Fibroblast of skin of scalp (primary cell): ENCODE data around the gene HOMER1.

Experiments
- DNase-seq: peaks from one replicate; pipeline ENCODE4 v3.0.0-alpha.2; 2013

The HOMER1 gene

DNA sequence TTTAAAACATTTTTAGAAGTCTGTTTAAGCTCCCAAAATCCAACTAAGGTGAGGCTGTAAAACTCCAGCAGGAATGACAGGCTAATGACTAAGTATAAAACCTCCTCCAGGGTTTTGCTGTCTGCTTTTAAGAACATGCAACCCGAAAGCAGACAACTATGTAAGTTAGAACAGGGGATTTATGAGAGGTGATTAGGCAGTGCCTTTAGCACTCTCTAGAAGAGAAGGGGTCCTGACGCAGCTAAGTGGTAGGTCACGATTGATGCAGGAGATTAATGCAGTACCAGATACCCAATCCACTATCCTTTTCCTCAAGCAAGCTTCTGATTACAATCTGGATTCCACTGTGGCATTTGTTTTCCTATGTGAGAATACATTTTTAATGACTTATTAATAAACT is 25.9 kb downstream of the HOMER1 start:
- DNase-seq: no peak

DNA sequence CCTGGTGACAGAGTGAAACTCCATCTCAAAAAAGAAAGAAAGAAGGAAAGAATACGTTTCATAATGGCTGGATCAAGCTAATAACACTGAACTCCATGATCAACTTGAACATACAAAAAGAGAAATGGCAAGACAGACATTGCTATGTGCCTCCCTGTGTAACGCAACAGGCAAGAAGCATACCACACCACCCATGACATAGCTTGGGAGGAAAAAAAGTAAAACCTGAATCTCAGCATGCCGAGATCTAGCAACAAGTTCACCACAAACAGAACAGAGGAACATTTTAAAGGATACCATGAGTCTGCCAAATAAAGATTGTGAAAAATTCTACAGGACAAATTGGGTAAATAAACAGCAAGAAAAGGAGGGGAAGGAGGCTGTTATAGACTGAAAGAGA is 26.7 kb downstream of the HOMER1 start:
- DNase-seq: no peak

GRCh38 chr5:79486116-79486515 is 27.8 kb downstream of the HOMER1 start:
- no peak for DNase-seq

- no peak for DNase-seq
Observed at GRCh38 chr5:79484731-79485130, 29.2 kb downstream of the HOMER1 start.

DNA sequence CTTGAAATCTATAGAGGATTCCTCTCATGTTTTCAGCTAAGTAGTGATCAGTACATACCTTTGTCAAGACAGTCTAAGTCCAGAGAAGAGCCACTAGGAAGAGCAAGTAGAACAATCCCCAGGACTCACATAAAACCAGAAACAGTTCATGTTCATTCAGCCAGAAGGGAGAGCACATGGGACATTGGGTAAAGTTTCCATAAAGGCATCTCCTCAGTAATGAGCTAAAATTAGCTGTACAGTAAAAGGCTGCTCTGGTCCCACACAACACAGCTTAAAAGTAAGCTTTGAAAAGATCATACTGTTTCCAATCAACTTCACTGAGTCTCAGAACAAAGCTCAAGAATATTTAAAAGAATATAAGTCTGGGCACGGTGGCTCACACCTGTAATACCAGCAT is 32.4 kb downstream of the HOMER1 start:
- DNase-seq: no peak

- DNase-seq: no peak
Observed at GRCh38 chr5:79480991-79481390, 32.9 kb downstream of the HOMER1 start.

DNA sequence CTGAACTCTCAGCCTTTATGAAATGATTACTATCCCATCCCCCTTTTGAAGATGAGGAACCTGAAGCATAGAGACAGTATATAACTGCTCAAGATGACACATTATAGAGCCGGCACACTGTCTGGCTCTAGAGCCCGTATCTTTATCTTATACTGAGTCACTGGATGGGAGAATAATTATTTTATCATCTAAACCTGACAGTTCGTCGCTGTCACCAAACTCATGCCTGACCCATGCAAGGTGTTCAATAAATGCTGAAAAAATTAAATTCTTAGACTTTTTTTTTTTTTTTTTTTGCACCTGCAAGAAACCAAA is 38.8 kb downstream of the HOMER1 start:
- no peak for DNase-seq

- DNase-seq: no peak
Observed at GRCh38 chr5:79474367-79475151, 39.4 kb downstream of the HOMER1 start.

GRCh38 chr5:79471556-79471955 is 42.4 kb downstream of the HOMER1 start:
- no peak for DNase-seq

DNA sequence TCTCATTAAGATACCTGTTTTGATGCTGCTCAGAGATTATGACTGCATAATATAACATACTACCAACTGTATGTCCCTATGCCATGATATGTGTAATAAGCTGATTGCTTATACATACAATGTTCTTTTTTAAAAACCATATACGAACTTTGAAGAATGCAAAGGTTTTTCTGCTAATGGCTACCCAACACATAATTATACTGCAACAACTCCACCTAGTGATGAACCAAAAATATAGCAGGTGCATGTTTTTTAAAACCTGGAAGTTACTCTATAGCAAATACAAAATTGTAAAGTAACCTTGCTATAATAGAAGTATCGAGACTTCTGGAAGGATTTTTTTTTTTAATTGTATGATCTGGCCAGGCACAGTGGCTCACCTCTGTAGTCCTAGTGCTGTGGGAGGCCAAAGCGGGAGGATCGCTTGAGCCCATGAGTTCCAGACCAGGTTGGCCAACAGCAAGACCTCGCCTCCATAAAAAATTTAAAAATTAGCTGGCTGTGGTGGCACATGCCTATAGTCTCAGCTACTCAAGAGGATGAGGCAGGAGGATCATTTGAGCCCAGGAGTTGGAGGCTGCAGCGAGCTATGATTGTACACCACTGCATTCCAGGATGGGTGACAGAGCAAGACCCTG is 49.1 kb downstream of the HOMER1 start:
- DNase-seq: peak; percentile 39

- no peak for DNase-seq
Observed at GRCh38 chr5:79464278-79464677, 49.7 kb downstream of the HOMER1 start.

- DNase-seq: no peak
Observed at GRCh38 chr5:79459626-79460025, 54.3 kb downstream of the HOMER1 start.

DNA sequence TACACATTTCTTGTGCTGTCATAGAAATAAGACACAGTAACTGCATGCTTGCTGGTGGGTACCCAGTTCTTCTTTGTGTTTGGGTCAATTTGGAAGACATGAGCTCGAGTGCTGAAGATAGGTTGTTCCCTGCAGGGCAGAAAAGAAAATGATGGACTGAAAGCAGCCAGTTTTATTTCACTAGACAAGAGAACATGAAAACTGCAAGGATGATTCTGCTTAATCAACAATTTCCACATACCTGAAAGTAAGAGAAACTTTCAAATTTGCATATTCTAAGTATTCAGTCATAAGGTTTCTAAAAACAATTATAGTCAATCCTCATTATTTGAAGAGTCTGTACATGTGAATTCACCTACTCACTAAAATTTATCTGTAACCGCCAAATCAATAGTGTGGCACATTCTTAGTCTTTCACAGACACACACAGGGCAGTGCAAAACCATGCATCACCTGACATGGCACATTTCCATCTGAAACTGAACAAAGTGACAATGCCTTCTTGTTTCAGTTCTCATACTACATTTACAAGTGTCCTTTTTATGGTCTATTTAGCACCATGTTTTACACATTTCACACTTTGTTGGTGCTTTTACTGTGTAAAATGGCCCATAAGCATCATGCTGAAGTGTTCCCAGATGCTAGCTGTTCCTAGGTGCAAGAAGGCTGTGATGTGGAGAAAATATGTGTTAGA is 56.9 kb downstream of the HOMER1 start:
- DNase-seq: no peak

GRCh38 chr5:79456400-79456799 is 57.5 kb downstream of the HOMER1 start:
- peak; percentile 20 for DNase-seq

- peak; percentile 9 for DNase-seq
Observed at GRCh38 chr5:79454043-79454442, 59.9 kb downstream of the HOMER1 start.

DNA sequence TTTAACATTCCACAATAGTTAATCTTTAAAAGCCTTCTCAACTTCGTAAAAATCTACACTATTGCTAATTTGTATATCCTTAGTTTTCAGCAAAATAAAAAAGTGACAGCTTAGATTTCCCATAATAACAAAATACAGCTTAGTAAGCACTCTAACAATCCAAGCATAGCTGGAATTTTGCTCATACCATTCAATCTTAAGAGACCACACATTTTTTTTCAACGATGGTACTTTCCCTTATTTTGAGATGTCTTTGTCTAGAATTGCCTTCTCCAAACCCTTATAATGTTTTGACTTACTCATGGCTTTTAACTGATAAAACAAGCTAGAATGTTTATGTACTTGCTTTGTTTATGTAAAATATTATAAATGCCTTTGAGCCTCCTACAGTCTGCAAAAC is 65.6 kb downstream of the HOMER1 start:
- DNase-seq: peak; percentile 74

DNA sequence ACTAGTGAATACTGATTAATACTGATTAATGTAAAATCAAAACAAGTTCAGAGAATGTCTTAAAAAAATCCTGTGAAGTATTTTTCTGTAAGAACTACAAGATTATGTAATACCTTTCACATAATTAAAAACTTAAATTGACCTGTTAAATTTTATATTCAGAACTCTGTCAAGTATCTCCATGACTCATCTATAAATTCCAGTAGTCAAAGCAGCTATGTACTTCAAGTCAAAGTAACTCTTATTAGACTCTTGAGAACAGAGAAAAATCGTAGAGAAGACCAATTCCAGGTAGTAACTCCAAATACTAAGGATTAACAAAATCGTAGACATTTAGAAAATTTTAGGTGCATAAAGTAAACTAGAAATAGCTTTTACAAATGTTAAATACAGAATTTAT is 77.1 kb downstream of the HOMER1 start:
- peak; percentile 28 for DNase-seq

DNA sequence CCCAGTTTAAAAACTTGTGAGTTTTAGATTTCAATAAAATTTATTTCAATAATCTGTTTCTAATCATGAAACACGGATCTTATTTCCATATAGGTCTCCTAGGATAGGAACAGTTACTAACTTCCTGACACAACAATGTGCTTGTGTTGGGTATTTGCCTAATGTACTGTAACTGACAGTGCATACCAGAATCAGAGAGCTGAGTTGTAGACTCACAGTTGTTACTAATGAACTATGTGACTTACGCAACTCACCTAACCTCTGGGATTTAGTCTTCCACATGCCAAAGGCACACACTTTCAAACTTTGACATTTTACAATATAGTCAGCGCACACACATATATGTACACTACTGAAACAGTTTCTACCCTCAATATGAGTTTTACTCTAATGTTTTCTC is 77.7 kb downstream of the HOMER1 start:
- peak; percentile 85 for DNase-seq

- no peak for DNase-seq
Observed at GRCh38 chr5:79430196-79430595, 83.7 kb downstream of the HOMER1 start.

DNA sequence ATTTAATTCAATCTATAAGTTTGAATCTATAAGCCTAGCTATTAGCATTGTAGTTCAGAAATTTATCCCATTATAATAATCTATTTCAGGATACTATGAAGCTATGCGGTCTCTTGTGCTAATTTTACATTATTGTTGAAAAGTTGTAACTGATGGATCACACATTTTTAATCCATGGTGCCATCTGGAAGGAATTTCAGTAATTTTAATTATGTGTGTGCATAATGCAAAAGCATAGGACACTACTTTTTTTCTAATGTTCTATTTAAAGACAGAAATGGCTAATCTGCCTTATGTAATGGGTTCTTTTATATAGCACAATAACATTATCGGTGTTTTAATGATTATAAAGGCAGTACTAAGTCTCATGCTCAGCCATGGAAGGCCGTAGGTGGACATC is 90.6 kb downstream of the HOMER1 start:
- peak; percentile 58 for DNase-seq

GRCh38 chr5:79420248-79420647 is 93.7 kb downstream of the HOMER1 start:
- no peak for DNase-seq

DNA sequence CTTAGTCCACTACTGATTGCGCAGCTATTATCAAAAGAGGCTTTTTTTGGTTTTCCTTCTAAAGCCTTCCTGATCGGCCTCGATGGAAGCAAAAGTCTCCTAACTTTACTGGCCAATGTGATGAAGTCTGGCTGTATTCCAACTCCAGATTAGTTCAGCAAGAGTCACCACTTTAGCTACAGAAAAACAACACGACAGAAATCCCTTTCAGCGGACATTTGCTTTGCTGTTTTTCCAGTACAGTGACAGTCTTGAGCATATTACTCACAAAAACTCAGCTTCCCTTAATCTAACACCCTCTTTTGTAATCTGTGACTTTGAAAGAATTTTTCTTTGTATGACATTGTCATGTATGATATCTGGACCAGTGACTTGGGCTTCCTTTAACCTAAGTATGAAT is 95.7 kb downstream of the HOMER1 start:
- DNase-seq: peak; percentile 22

DNA sequence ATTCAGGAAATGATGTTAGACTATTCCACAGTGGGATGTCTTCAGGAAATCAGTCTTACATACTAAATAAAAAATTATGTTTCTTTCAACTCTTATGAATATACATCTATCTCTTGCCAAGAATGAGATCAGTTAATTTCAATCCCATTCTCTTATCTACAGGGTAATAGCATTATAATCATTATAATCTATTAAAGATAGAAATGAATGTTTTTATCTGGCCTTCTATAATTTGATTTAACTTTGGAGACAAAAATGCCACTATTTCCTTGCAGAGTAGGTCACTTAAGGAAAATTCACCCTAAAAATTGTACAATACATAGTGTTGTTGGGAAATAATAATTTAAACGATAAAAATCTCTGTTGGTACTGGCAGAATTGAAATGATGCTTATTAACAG is 96.4 kb downstream of the HOMER1 start:
- no peak for DNase-seq

- peak; percentile 40 for DNase-seq
Observed at GRCh38 chr5:79416499-79416898, 97.4 kb downstream of the HOMER1 start.
